HepG2 (cell line): ENCODE measurements around the gene RPL11. TPM values are rescaled to one million over a fixed set of nuclear protein-coding genes. Genes with fewer than 3 reads are reported as not detected.

ENCODE experiments used
- ATAC-seq: fragments of 200-7000 bp; cut with Tn5 transposase; 3 replicates; pipeline ENCODE4 v1.9.1; 2020; ENCODE audit warnings: mild to moderate bottlenecking, moderate library complexity
- BruUV-seq: library from RNA; stranded (reverse); fragments of 400-500 nt; replicated peaks from 2 replicates; lab custom pipeline; 2021; lab: Mats Ljungman, UMichigan
- CTCF ChIA-PET: fragments of 300-600 bp; formaldehyde crosslinking; extraction: SDS; loops from one replicate; lab custom pipeline; 2021; ENCODE audit warnings: low total read pairs, inconsistent platforms, low intra/inter-chr PET ratio; lab: Yijun Ruan, JAX
- POLR2A ChIA-PET: fragments of 350-600 bp; sonication (Branson Sonifier 250); formaldehyde crosslinking; loops from one replicate; lab custom pipeline; 2020; ENCODE audit warnings: antibody characterized with exemption, inconsistent platforms; lab: Yijun Ruan, JAX
- DNase-seq: peaks from one replicate; pipeline ENCODE4 v3.0.0-alpha.2; 2015; ENCODE audit warnings: low spot score
- FAIRE-seq: peaks from 3 replicates; lab custom pipeline; 2011; peaks lifted over from hg19 to GRCh38; lab: Jason Lieb, UNC
- H2AFZ ChIP-seq: one replicate; pipeline ENCODE4 v1.6.1; 2011; ENCODE audit warnings: low read length, inconsistent platforms
- H3K27ac ChIP-seq: fragments of 300-600 bp; 3 replicates; pipeline ENCODE4 v1.8.0; 2011; ENCODE audit warnings: mixed run types, mild to moderate bottlenecking, mixed read lengths, low read length, inconsistent platforms; ENCODE audit not compliant: insufficient read depth; ENCODE audit errors: extremely low read length
- H3K27me3 ChIP-seq, 2 experiments: fragments of 200-600 bp in 1 of 2; 2 replicates in 1 of 2; 3 replicates in 1 of 2; pipeline versions ENCODE4 v1.6.0 to v1.8.0; 2011; ENCODE audit warnings: low read length in 2 of 2, mild to moderate bottlenecking in 2 of 2, moderate library complexity in 2 of 2, inconsistent platforms in 1 of 2; ENCODE audit not compliant: insufficient read depth in 2 of 2, control insufficient read depth in 1 of 2
- H3K36me3 ChIP-seq, 2 experiments: fragments of 200-600 bp in 1 of 2; replicated peaks in 1 of 2; 2 replicates in 1 of 2; 3 replicates in 1 of 2; pipeline versions ENCODE4 v1.5.1 to v1.8.0; 2011; ENCODE audit warnings: low read length in 2 of 2, inconsistent platforms in 1 of 2; ENCODE audit not compliant: insufficient read depth in 2 of 2, control insufficient read depth in 1 of 2
- H3K4me1 ChIP-seq: 2 replicates; pipeline ENCODE4 v1.5.1; 2012; ENCODE audit warnings: low read length, inconsistent platforms; ENCODE audit not compliant: insufficient read depth
- H3K4me2 ChIP-seq: 2 replicates; pipeline ENCODE4 v1.6.0; 2011; ENCODE audit warnings: low read depth, low read length, inconsistent platforms
- H3K4me3 ChIP-seq, 3 experiments: fragments of 200-600 bp in 1 of 3; sonication (generic), shearing (Covaris generic) in 1 of 3; replicated peaks in 1 of 3; 2 replicates each; pipeline ENCODE4 v1.5.1; 2011 to 2016; ENCODE audit warnings: low read length in 3 of 3, inconsistent platforms in 2 of 3, low read depth in 2 of 3, mild to moderate bottlenecking in 2 of 3, control low read depth in 1 of 3, mixed read lengths in 1 of 3; ENCODE audit not compliant: insufficient read depth in 1 of 3
- H3K79me2 ChIP-seq: one replicate; pipeline ENCODE4 v1.6.1; 2011; ENCODE audit warnings: low read length, inconsistent platforms; ENCODE audit not compliant: insufficient read depth
- H3K9ac ChIP-seq: 2 replicates; pipeline ENCODE4 v1.6.0; 2011; ENCODE audit warnings: mild to moderate bottlenecking, low read depth, low read length, inconsistent platforms; ENCODE audit not compliant: insufficient read depth
- H3K9me3 ChIP-seq: 2 replicates; pipeline ENCODE4 v1.5.1; 2012; ENCODE audit warnings: mild to moderate bottlenecking, low read length
- H4K20me1 ChIP-seq: 2 replicates; pipeline ENCODE4 v1.6.0; 2011; ENCODE audit warnings: inconsistent platforms, mild to moderate bottlenecking, low read length, moderate library complexity; ENCODE audit not compliant: insufficient read depth
- ADNP ChIP-seq: sonication (generic); formaldehyde crosslinking; IDR thresholded peaks from 2 replicates; pipeline ENCODE4 v1.4.0; 2020; ENCODE audit warnings: missing genetic modification reagents
- BATF2 ChIP-seq: sonication (generic); formaldehyde crosslinking; IDR thresholded peaks from 2 replicates; pipeline ENCODE4 v1.8.0; 2022; ENCODE audit warnings: mild to moderate bottlenecking, missing genetic modification reagents, moderate library complexity
- BRD4 ChIP-seq: sonication (generic); formaldehyde crosslinking; IDR thresholded peaks from 2 replicates; pipeline ENCODE4 v1.4.0; 2020; ENCODE audit warnings: missing genetic modification reagents
- ETV5 ChIP-seq: IDR thresholded peaks from 2 replicates; pipeline ENCODE4 v1.6.1; 2018; ENCODE audit warnings: missing biosample characterization, missing genetic modification reagents, inconsistent platforms, borderline replicate concordance
- ISX ChIP-seq: sonication (generic); formaldehyde crosslinking; conservative IDR thresholded peaks from 2 replicates; pipeline ENCODE4 v1.5.0; 2020; ENCODE audit warnings: missing genetic modification reagents
- MIXL1 ChIP-seq: IDR thresholded peaks from 2 replicates; pipeline ENCODE4 v1.6.1; 2016
- ZFP91 ChIP-seq: sonication (generic); formaldehyde crosslinking; IDR thresholded peaks from 2 replicates; pipeline ENCODE4 v1.9.0; 2022; ENCODE audit warnings: missing genetic modification reagents, mild to moderate bottlenecking, borderline replicate concordance
- ZNF224 ChIP-seq: sonication (generic); formaldehyde crosslinking; IDR thresholded peaks from 2 replicates; pipeline ENCODE4 v1.5.0; 2020; ENCODE audit warnings: mild to moderate bottlenecking, missing genetic modification reagents
- ZNF343 ChIP-seq: sonication (generic); formaldehyde crosslinking; IDR thresholded peaks from 2 replicates; pipeline ENCODE4 v1.4.0; 2020; ENCODE audit warnings: mild to moderate bottlenecking, missing genetic modification reagents
- whole genome bisulfite sequencing: methylation state at CpG from one replicate; pipeline ENCODE4 v1.1.6; 2017; ENCODE audit warnings: low lambda C conversion rate; 5-methylcytosine and 5-hydroxymethylcytosine counted together
- in situ Hi-C: cut with HindIII; loops from 2 replicates; pipeline ENCODE4 v1.10.0; 2017; ENCODE audit warnings: low pct_unique_long_range_greater_than_20kb; ENCODE audit not compliant: extremely low pct_ligation_motif_present
- intact Hi-C: fragments of 100-400 bp; cut with micrococcal nuclease; formaldehyde crosslinking; loops from one replicate; pipeline ENCODE4 v1.10.0; 2022; ENCODE audit not compliant: unreplicated experiment
- polyA plus RNA-seq, 8 experiments: library from polyadenylated mRNA; depleted of rRNA in 3 of 8; stranded (reverse) in 7 of 8; unstranded in 1 of 8; fragments of >200 nt; fragmentation: Illumina TruSeq in 4 of 8; extraction: Trizol in 4 of 8; gene quantifications; 2 replicates each; pipeline versions ENCODE4 v1.2.1 to v1.2.3, GENCODE V29; 2011 to 2016; ENCODE audit warnings: low read depth in 4 of 8, missing spikeins in 1 of 8, mixed read lengths in 1 of 8; ENCODE audit not compliant: insufficient read depth in 1 of 8
- total RNA-seq, 5 experiments: library from RNA; depleted of rRNA; stranded (reverse); fragments of >200 nt; fragmentation: Illumina TruSeq; extraction: Trizol; gene quantifications; 2 replicates each; pipeline ENCODE4 v1.2.3, GENCODE V29; 2016; ENCODE audit warnings: low read depth in 1 of 5

RPL11 gene
- total and polyA plus RNA-seq, 2 of the 13 experiments (the other 11 are each of a cell fraction or from before 2014, with no cell fraction given), result 1,682 to 2,010 TPM

GRCh38 chr1:23693599-23693998 lies 2.0 kb downstream of the RPL11 start:
- TF ChIP-seq ADNP, result no peak
- no peak for TF ChIP-seq BATF2 (CRISPR knock-in tag)
- no peak for TF ChIP-seq ZNF343 (CRISPR knock-in tag)
- no peak for TF ChIP-seq BRD4
- no peak for TF ChIP-seq ZFP91 (CRISPR knock-in tag)
- no peak for TF ChIP-seq ETV5 (CRISPR knock-in tag)
- TF ChIP-seq ISX (CRISPR knock-in tag), result no peak
- TF ChIP-seq MIXL1 (CRISPR knock-in tag), result no peak
- no peak for TF ChIP-seq ZNF224 (CRISPR knock-in tag)
- ATAC-seq (no peak), FAIRE-seq (no peak), DNase-seq (no peak)
- Histone ChIP-seq H3K36me3 (peaks cover 23 to 56% of the 10 kb centered on the region in 2 experiments), H2AFZ (no peak overlapping the region), H3K9me3 (no peaks in the 10 kb centered on the region), H3K79me2 (peaks cover 65% of the 10 kb centered on the region), H3K9ac (peak overlapping the region; percentile 98), H3K4me3 (peak overlapping the region; percentile 96 to 100 (median 96); a peak in 4 of 6 replicates), H3K27me3 (no peaks in the 10 kb centered on the region; a peak in 1 of 5 replicates), H3K4me1 (peaks cover 58% of the 10 kb centered on the region), H3K4me2 (peak overlapping the region; percentile 89), H4K20me1 (peaks cover 68% of the 10 kb centered on the region), H3K27ac (no peak overlapping the region)
- BruUV-seq, result no TSS peak
- intact Hi-C loops (loop anchor here (5.0 kb wide), 1 partner anchor 59 kb away; no protein-coding TSS in a partner anchor), in situ Hi-C loops (loop anchor here (5.0 kb wide), 1 partner anchor 54 kb away; no protein-coding TSS in a partner anchor)
- POLR2A ChIA-PET, result interaction anchor here (2.8 kb wide), 1 partner anchor 7 kb away, joined by 26 read pairs; no protein-coding TSS in a partner anchor
- CTCF ChIA-PET, result no interaction called here
- WGBS, result 95% methylated on average over 2 of the region's 2 CpGs
